HG02763 (cell line): ENCODE data around the gene STK40.

Experiments used
- ATAC-seq: cut with Tn5 transposase; IDR thresholded peaks from one replicate; pipeline ENCODE4 v1.9.1; 2021; ENCODE audit warnings: mild to moderate bottlenecking, moderate library complexity; ENCODE audit not compliant: unreplicated experiment

The STK40 gene

GRCh38 chr1:36321119-36321951 lies 64.4 kb downstream of the STK40 start:
- ATAC-seq = no peak

- no peak for ATAC-seq
Measured at GRCh38 chr1:36320767-36321118, 65.0 kb downstream of the STK40 start.

GRCh38 chr1:36320291-36320761 lies 65.4 kb downstream of the STK40 start:
- ATAC-seq = no peak

- no peak for ATAC-seq
Measured at GRCh38 chr1:36309397-36309796, 76.3 kb downstream of the STK40 start.

GRCh38 chr1:36307601-36308330 lies 78.0 kb downstream of the STK40 start:
- no peak for ATAC-seq

- peak; percentile 96 for ATAC-seq
Measured at GRCh38 chr1:36306902-36307456, 78.7 kb downstream of the STK40 start.

GRCh38 chr1:36306210-36306901 lies 79.4 kb downstream of the STK40 start, which contains the start of gene SH3D21:
Gene SH3D21, plus strand, starts transcription at chr1:36306368. Its CDS starts 53 bp downstream, at chr1:36306421.
- peak; percentile 23 for ATAC-seq

- ATAC-seq = no peak
Measured at GRCh38 chr1:36305915-36306209, 79.9 kb downstream of the STK40 start.

- no peak for ATAC-seq
Measured at GRCh38 chr1:36304970-36305914, 80.5 kb downstream of the STK40 start.

- no peak for ATAC-seq
Measured at GRCh38 chr1:36304521-36304920, 81.2 kb downstream of the STK40 start.

- no peak for ATAC-seq
Measured at GRCh38 chr1:36303650-36304360, 81.9 kb downstream of the STK40 start.

GRCh38 chr1:36303244-36303643 lies 82.5 kb downstream of the STK40 start:
- no peak for ATAC-seq

- ATAC-seq = no peak
Measured at GRCh38 chr1:36301220-36301619, 84.5 kb downstream of the STK40 start.

GRCh38 chr1:36300526-36300925 lies 85.2 kb downstream of the STK40 start:
- no peak for ATAC-seq

GRCh38 chr1:36298640-36299039 lies 87.1 kb downstream of the STK40 start:
- no peak for ATAC-seq

- ATAC-seq = no peak
Measured at GRCh38 chr1:36297062-36297461, 88.7 kb downstream of the STK40 start.

- ATAC-seq = no peak
Measured at GRCh38 chr1:36295390-36295789, 90.3 kb downstream of the STK40 start.
